Testis (tissue), 3 donors: Measurements from ENCODE around the gene MADCAM1. TPM values are rescaled to one million over a fixed set of nuclear protein-coding genes. Genes with fewer than 3 reads are reported as not detected.

Experiments
- DNase-seq: peaks from one replicate; pipeline ENCODE4 v3.0.0-alpha.2; 2019
- H3K27ac ChIP-seq, 2 donors: fragments of 200-600 bp; sonication (generic); one replicate each; pipeline ENCODE4 v1.5.1; 2019
- H3K27me3 ChIP-seq: fragments of 200-600 bp; sonication (generic); one replicate; pipeline ENCODE4 v1.5.1; 2019
- H3K36me3 ChIP-seq: fragments of 200-600 bp; sonication (generic); one replicate; pipeline ENCODE4 v1.5.1; 2017; ENCODE audit warnings: low read depth; ENCODE audit errors: missing control alignments
- H3K4me1 ChIP-seq: fragments of 200-600 bp; sonication (generic); one replicate; pipeline ENCODE4 v1.5.1; 2019
- H3K4me3 ChIP-seq, 2 donors: fragments of 200-600 bp; sonication (generic); one replicate each; pipeline ENCODE4 v1.5.1; 2017 to 2019
- H3K9me3 ChIP-seq: fragments of 200-600 bp; sonication (generic); one replicate; pipeline ENCODE4 v1.5.1; 2017
- CTCF ChIP-seq, 3 experiments: fragments of 450-650 bp in 2 of 3; fragments of 200-600 bp in 1 of 3; sonication (generic) in 1 of 3; IDR thresholded peaks; one replicate each; pipeline ENCODE4 v1.5.1; 2016 to 2019; ENCODE audit warnings: antibody characterized with exemption in 3 of 3, mild to moderate bottlenecking in 2 of 3, moderate library complexity in 1 of 3
- POLR2A ChIP-seq: fragments of 450-650 bp; IDR thresholded peaks from one replicate; pipeline ENCODE4 v1.6.1; 2017; ENCODE audit warnings: antibody characterized with exemption, mild to moderate bottlenecking, moderate library complexity
- WGBS, 2 donors: methylation state at CpG; one replicate each; pipeline ENCODE4 v1.1.5; 2018; 5-methylcytosine and 5-hydroxymethylcytosine counted together
- intact Hi-C: fragments of 100-400 bp; cut with DNase I; formaldehyde crosslinking; loops from one replicate; pipeline ENCODE4 v1.15.1; 2023; ENCODE audit warnings: low total_unique reads
- polyA plus RNA-seq: library from polyadenylated mRNA; stranded (reverse); fragments of 350-450 nt; fragmentation: Illumina TruSeq; extraction: RNeasy Lipid Tissue Mini Kit (QIAGEN cat#74804); gene quantifications from one replicate; pipeline ENCODE4 v1.2.3, GENCODE V29; 2014; ENCODE audit warnings: low read depth, low replicate concordance; ENCODE audit not compliant: insufficient read depth
- total RNA-seq, 2 donors: library from RNA; depleted of rRNA; stranded (reverse); fragments of >200 nt; gene quantifications; one replicate each; pipeline ENCODE4 v1.2.3, GENCODE V29; 2016

MADCAM1 gene
- total and polyA plus RNA-seq, 3 donors from 2014 or later: 1.6 to 2.3 (median 2.2) TPM

DNA sequence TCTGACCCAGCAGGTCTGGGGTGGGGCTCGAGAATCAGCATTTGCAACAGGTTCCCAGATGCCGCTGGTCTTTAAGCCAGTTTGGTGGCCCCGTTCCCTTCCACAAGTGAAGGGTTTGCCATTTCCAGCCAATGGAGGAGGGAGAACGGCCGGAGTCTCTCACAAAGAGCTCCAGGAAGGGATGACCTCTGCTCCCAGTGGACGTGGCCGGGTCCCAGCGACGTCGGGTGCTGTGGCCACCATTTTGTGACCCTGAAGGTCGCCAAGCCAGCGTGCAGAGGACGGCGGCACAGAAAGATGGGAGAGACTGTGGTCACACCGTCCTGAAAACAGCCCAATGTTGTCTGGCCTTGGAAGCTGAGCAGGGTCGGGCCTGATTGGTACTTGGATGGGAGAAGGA lies 43.5 kb upstream of the MADCAM1 start:
- Histone ChIP-seq H3K4me1 (peaks cover 4% of the 10 kb centered on the region), H3K9me3 (no peaks in the 10 kb centered on the region), H3K27ac (no peak overlapping the region), H3K4me3 (no peak overlapping the region), H3K27me3 (no peaks in the 10 kb centered on the region), H3K36me3 (no peaks in the 10 kb centered on the region)
- TF ChIP-seq CTCF (IDR thresholded peaks at IDR 0.05): no peak
- no peak for TF ChIP-seq POLR2A
- no peak for DNase-seq
- WGBS, 2 donors: 94 to 96% methylated on average over 11 to 16 of the region's 16 CpGs
- intact Hi-C loops: no loop called here

GRCh38 chr19:453606-454005 lies 42.7 kb upstream of the MADCAM1 start:
- Histone ChIP-seq H3K27ac (no peak overlapping the region), H3K36me3 (no peaks in the 10 kb centered on the region), H3K27me3 (no peaks in the 10 kb centered on the region), H3K9me3 (no peaks in the 10 kb centered on the region), H3K4me1 (no peaks in the 10 kb centered on the region), H3K4me3 (no peak overlapping the region)
- DNase-seq: no peak
- 92 to 96% methylated on average over 16 to 22 of the region's 22 CpGs for WGBS, 2 donors
- no peak for TF ChIP-seq POLR2A
- TF ChIP-seq CTCF (IDR thresholded peaks at IDR 0.05): no peak
- intact Hi-C loops: no loop called here

GRCh38 chr19:455031-455705 lies 41.1 kb upstream of the MADCAM1 start:
- Histone ChIP-seq H3K4me1 (no peaks in the 10 kb centered on the region), H3K27ac (no peak overlapping the region), H3K9me3 (no peaks in the 10 kb centered on the region), H3K4me3 (no peak overlapping the region), H3K36me3 (no peaks in the 10 kb centered on the region), H3K27me3 (no peaks in the 10 kb centered on the region)
- no peak for DNase-seq
- intact Hi-C loops: no loop called here
- TF ChIP-seq POLR2A: no peak
- no peak for TF ChIP-seq CTCF (IDR thresholded peaks at IDR 0.05)
- WGBS, 2 donors: 95 to 97% methylated on average over 10 to 39 of the region's 39 CpGs

DNA sequence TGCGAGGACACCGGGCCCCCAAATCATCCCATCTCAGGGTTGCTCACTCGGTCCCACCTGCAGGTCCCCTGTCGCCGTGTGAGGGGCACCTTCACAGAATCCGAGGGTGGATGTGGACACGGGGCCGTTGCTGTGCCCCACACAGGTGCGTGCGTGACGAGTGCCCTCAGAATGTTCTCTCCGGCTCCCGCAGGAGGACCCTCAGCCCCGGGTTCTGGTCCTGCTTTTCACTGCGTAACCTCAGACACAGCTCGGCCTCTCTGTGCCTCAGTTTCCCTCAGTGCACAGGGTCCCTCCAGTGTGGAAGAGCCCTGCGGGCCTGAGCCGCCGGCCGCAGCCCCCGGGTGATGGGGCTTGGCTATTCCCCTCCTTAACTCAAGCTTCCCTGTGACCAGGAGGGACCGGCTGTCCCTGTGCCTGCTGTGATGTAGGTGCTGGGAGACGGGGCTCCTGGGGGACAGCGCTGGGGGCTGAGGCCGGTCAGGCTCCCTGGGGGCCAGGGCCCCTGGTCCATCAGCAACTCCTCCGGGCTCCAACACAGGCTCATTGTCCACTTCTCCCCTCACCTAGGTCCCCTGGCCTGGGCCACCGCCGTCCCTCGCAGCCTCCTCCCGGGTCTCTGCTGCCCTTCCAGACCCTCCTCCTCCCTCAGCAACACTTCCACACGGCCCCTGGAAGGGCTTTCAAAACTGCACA lies 40.3 kb upstream of the MADCAM1 start:
- no peak for TF ChIP-seq CTCF (IDR thresholded peaks at IDR 0.05)
- TF ChIP-seq POLR2A: no peak
- Histone ChIP-seq H3K36me3 (no peaks in the 10 kb centered on the region), H3K4me3 (no peak overlapping the region), H3K4me1 (no peaks in the 10 kb centered on the region), H3K9me3 (no peaks in the 10 kb centered on the region), H3K27ac (no peak overlapping the region), H3K27me3 (no peaks in the 10 kb centered on the region)
- no peak for DNase-seq
- intact Hi-C loops: no loop called here
- 89 to 92% methylated on average over 14 to 31 of the region's 31 CpGs for WGBS, 2 donors
